H1 (cell line): Measurements from ENCODE around the gene TMEM187.

Source experiments
- ATF3 ChIP-seq: IDR thresholded peaks from 2 replicates; pipeline ENCODE4 v1.6.1; 2011; ENCODE audit warnings: low read depth, mild to moderate bottlenecking, low read length; ENCODE audit not compliant: insufficient read depth
- CTCF ChIP-seq, 3 experiments: IDR thresholded peaks; 1 replicate in 2 of 3; 2 replicates in 1 of 3; pipeline versions ENCODE4 v1.5.1 to v1.6.1; 2011; ENCODE audit warnings: low read length in 3 of 3, mild to moderate bottlenecking in 3 of 3, inconsistent platforms in 2 of 3, low read depth in 1 of 3, moderate library complexity in 1 of 3; ENCODE audit not compliant: insufficient read depth in 1 of 3; ENCODE audit errors: control extremely low read depth in 1 of 3
- EZH2 ChIP-seq: fragments of 200-600 bp; sonication (generic); IDR thresholded peaks from 2 replicates; pipeline ENCODE4 v1.7.1; 2012; ENCODE audit warnings: low read depth, mild to moderate bottlenecking, moderate library complexity, low read length, inconsistent platforms; ENCODE audit not compliant: severe bottlenecking
- HDAC2 ChIP-seq, 2 experiments: fragments of 300-600 bp in 1 of 2; sonication (generic) in 1 of 2; IDR thresholded peaks; 2 replicates each; pipeline ENCODE4 v1.6.1; 2011 to 2012; ENCODE audit warnings: low read depth in 2 of 2, low read length in 2 of 2, mild to moderate bottlenecking in 2 of 2, moderate library complexity in 2 of 2, borderline replicate concordance in 1 of 2, inconsistent platforms in 1 of 2
- KDM4A ChIP-seq: IDR thresholded peaks from one replicate; pipeline ENCODE4 v1.7.1; 2012; ENCODE audit warnings: low read depth, mild to moderate bottlenecking, moderate library complexity, low read length, inconsistent platforms; ENCODE audit not compliant: severe bottlenecking
- NRF1 ChIP-seq: IDR thresholded peaks from 2 replicates; pipeline ENCODE4 v1.6.1; 2011; ENCODE audit warnings: mild to moderate bottlenecking, low read depth, low read length, improper control_type of control experiment
- POLR2A ChIP-seq, 2 experiments: IDR thresholded peaks; 1 replicate in 1 of 2; 2 replicates in 1 of 2; pipeline ENCODE4 v1.6.1; 2011; ENCODE audit warnings: low read depth in 2 of 2, low read length in 2 of 2, mild to moderate bottlenecking in 2 of 2; ENCODE audit errors: control extremely low read depth in 1 of 2
- POLR2AphosphoS5 ChIP-seq: IDR thresholded peaks from 2 replicates; pipeline ENCODE4 v1.6.1; 2011; ENCODE audit warnings: low read depth, low read length
- SP4 ChIP-seq: IDR thresholded peaks from 2 replicates; pipeline ENCODE4 v1.6.1; 2012; ENCODE audit warnings: low read length, inconsistent platforms
- USF2 ChIP-seq: IDR thresholded peaks from 2 replicates; pipeline ENCODE4 v1.6.1; 2011; ENCODE audit warnings: low read length, improper control_type of control experiment

- TF ChIP-seq CTCF (IDR thresholded peaks at IDR 0.05; ENCODE audit: control extremely low read depth in 1 of 3, insufficient read depth in 1 of 3, low read depth in 1 of 3, low read length in 3 of 3) (no peak), POLR2A (IDR thresholded peaks at IDR 0.05; ENCODE audit: control extremely low read depth in 1 of 2, low read depth in 2 of 2, low read length in 2 of 2) (no peak), HDAC2 (IDR thresholded peaks at IDR 0.05; ENCODE audit: borderline replicate concordance in 1 of 2, low read depth in 2 of 2, low read length in 2 of 2) (no peak), POLR2AphosphoS5 (no peak), SP4 (no peak), ATF3 (no peak), USF2 (no peak), EZH2 (no peak), KDM4A (no peak), NRF1 (no peak)
These were observed 17.6 kb downstream of the TMEM187 start for GRCh38 chrX:153989973-153990655.
